Ishikawa (cell line): Measurements from ENCODE around the gene WWOX.

ENCODE experiments used
- CEBPB ChIP-seq: IDR thresholded peaks from 2 replicates; pipeline ENCODE4 v1.6.1; 2012
- CREB1 ChIP-seq: IDR thresholded peaks from 2 replicates; pipeline ENCODE4 v1.6.1; 2012; ENCODE audit warnings: low read depth
- EP300 ChIP-seq: IDR thresholded peaks from 2 replicates; pipeline ENCODE4 v1.6.1; 2012; ENCODE audit warnings: borderline replicate concordance
- MAX ChIP-seq: IDR thresholded peaks from 2 replicates; pipeline ENCODE4 v1.6.1; 2012
- NFIC ChIP-seq: IDR thresholded peaks from 2 replicates; pipeline ENCODE4 v1.6.1; 2012
- RAD21 ChIP-seq: IDR thresholded peaks from 2 replicates; pipeline ENCODE4 v1.6.1; 2012; ENCODE audit warnings: low read depth
- YY1 ChIP-seq: IDR thresholded peaks from 2 replicates; pipeline ENCODE4 v1.6.1; 2012; ENCODE audit warnings: low read depth
- TF ChIP-seq, protein P1 (sequence below): IDR thresholded peaks from 2 replicates; pipeline ENCODE4 v1.6.1; 2012; ENCODE audit warnings: low read depth, mild to moderate bottlenecking

- TF ChIP-seq, protein P1, sequence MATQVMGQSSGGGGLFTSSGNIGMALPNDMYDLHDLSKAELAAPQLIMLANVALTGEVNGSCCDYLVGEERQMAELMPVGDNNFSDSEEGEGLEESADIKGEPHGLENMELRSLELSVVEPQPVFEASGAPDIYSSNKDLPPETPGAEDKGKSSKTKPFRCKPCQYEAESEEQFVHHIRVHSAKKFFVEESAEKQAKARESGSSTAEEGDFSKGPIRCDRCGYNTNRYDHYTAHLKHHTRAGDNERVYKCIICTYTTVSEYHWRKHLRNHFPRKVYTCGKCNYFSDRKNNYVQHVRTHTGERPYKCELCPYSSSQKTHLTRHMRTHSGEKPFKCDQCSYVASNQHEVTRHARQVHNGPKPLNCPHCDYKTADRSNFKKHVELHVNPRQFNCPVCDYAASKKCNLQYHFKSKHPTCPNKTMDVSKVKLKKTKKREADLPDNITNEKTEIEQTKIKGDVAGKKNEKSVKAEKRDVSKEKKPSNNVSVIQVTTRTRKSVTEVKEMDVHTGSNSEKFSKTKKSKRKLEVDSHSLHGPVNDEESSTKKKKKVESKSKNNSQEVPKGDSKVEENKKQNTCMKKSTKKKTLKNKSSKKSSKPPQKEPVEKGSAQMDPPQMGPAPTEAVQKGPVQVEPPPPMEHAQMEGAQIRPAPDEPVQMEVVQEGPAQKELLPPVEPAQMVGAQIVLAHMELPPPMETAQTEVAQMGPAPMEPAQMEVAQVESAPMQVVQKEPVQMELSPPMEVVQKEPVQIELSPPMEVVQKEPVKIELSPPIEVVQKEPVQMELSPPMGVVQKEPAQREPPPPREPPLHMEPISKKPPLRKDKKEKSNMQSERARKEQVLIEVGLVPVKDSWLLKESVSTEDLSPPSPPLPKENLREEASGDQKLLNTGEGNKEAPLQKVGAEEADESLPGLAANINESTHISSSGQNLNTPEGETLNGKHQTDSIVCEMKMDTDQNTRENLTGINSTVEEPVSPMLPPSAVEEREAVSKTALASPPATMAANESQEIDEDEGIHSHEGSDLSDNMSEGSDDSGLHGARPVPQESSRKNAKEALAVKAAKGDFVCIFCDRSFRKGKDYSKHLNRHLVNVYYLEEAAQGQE, result no peak
- TF ChIP-seq EP300 (no peak), RAD21 (no peak), NFIC (no peak), CEBPB (no peak), CREB1 (no peak), YY1 (no peak), MAX (no peak)
Measured at GRCh38 chr16:78791011-78791410, 691.6 kb downstream of the WWOX start.
